Caki2 (cell line): ENCODE measurements around the gene CMSS1. TPM values are rescaled to one million over a fixed set of nuclear protein-coding genes. Genes with fewer than 3 reads are reported as not detected.

Experiments used
- DNase-seq: peaks from one replicate; pipeline ENCODE4 v3.0.0-alpha.2; 2015; ENCODE audit warnings: low read depth
- in situ Hi-C: cut with HindIII; loops from 2 replicates; pipeline ENCODE4 v1.10.0; 2016; ENCODE audit warnings: low sequenced_read_pairs, low pct_unique_long_range_greater_than_20kb, mixed read lengths
- total RNA-seq: library from RNA; depleted of rRNA; stranded (reverse); fragments of >200 nt; shearing (Covaris generic); gene quantifications from 2 replicates; pipeline ENCODE4 v1.2.3, GENCODE V29; 2014; ENCODE audit warnings: low replicate concordance

Gene CMSS1
- total RNA-seq, 1 experiment from 2014 or later = 36.5 TPM

DNA sequence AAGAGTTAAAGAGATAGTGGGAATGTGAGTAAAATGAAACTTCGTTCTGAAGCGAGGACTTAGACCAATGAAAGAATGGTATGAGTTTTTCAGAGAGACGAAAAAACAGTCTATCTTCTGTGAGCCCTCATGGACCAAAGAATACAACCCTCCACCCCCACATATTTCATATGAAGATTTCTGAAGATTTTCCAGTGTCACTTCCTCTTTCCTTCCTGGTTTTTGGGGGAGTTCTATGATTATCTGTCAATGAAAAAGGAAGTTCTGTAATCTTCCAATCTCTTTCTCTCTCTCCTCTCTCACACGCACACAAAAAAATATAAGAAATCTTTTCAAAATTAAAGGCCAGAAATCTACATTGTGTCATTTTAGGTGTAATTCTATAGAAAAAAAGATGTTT is 27.7 kb downstream of the CMSS1 start:
- in situ Hi-C loops = no loop called here
- no peak for DNase-seq

GRCh38 chr3:99845999-99846398 is 28.3 kb downstream of the CMSS1 start:
- no peak for DNase-seq
- in situ Hi-C loops = no loop called here

GRCh38 chr3:99846477-99847160 is 29.0 kb downstream of the CMSS1 start:
- in situ Hi-C loops = no loop called here
- no peak for DNase-seq

DNA sequence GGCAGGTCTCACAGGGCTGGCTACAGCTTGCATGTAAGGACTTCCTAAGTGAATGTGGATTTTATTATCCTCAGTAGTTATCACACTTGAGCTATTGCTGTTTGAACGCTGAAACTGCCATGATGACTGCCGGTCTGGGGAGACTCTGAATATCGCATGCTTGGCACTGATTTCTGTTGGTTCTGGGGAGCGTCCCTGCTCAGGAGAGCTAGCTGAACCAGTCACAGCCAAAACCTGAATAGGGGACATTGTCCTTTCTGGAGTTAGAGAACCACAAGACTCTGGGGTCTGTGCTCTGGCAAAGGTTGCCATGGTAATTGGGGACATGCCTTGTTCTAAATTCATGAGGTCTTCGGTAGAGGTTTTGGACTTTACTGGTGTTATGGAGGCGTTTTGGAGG is 30.8 kb downstream of the CMSS1 start:
- in situ Hi-C loops = no loop called here
- DNase-seq = no peak

GRCh38 chr3:99850608-99851007 is 32.9 kb downstream of the CMSS1 start:
- DNase-seq = no peak
- in situ Hi-C loops = no loop called here

GRCh38 chr3:99851955-99852354 is 34.3 kb downstream of the CMSS1 start:
- in situ Hi-C loops = no loop called here
- no peak for DNase-seq

- DNase-seq = no peak
- in situ Hi-C loops = no loop called here
Observed at GRCh38 chr3:99852851-99853250, 35.2 kb downstream of the CMSS1 start.

- in situ Hi-C loops = no loop called here
- no peak for DNase-seq
Observed at GRCh38 chr3:99854756-99855298, 37.2 kb downstream of the CMSS1 start.

GRCh38 chr3:99855900-99856299 is 38.2 kb downstream of the CMSS1 start:
- in situ Hi-C loops = no loop called here
- no peak for DNase-seq

DNA sequence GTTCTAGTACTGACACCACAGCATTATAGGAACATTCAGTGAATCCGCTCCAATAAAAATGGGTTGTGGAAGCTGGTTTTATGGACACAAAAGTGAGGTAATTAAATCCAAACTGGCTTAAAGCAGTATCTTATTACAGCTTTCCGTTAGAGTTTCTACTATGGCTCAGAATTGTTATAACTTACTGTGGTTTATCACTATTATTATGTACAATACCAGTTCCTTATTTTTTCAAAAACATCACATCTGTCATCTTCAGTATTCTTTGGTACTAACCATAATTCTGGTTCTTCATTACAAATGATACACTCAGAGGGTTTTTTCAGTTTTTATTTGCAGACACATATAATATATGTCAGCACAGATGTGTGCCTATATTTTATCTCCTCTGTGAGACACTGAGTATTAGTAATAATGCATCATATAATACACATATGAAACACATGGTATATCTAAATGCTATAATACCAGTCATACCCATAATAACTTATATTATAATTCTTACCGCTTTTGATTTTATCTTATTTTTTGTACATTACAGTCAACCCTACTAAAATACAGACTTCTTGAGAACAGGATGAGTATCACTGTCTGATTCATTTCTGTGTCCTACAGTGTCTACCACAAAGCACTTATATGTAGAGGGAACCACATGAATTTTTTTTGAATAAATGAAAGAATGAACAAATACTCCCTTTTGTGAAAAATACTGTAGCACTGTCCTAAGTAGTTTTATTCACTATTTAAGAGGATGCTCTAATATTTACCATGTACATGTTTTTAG is 39.0 kb downstream of the CMSS1 start:
- no peak for DNase-seq
- in situ Hi-C loops = no loop called here

GRCh38 chr3:99857278-99857677 is 39.6 kb downstream of the CMSS1 start:
- DNase-seq = no peak
- in situ Hi-C loops = no loop called here

DNA sequence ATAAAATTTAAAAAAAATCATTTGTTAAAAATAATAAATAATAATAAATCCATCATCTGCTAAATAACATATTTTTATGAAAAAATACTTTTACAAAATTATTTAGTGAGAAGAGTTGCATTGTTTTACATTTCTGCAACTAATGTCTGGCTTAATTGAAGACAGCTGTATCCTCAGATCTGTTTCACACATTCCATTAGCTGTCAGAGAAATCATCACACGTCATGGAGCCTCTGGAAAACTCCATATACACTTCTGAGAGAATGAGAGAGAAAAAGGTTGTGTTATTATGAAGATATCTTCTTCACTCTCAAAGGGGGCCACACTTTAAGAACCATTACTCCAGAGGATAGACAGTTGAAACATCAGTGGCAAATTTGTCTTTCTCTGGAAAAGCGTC is 40.8 kb downstream of the CMSS1 start:
- no peak for DNase-seq
- in situ Hi-C loops = no loop called here

DNA sequence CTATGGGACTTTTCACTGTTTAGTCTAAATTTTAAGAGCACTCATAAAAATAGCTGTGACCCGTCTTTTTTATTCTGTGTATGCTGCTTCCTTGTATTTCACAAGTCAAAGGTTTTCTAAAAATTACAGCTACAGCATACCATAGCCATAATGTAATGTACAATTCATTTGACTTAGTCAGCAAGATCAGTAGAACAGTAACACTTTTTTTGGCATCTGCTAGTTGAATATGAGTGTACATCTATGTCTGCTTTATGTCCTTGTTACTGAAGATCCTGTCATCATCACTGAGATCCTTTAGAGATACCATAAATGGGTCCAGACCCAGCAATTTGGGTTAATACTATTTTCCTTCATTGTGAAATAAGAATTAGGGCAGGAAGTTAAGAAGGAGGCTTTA is 42.2 kb downstream of the CMSS1 start:
- peak; percentile 13 for DNase-seq
- in situ Hi-C loops = no loop called here

DNA sequence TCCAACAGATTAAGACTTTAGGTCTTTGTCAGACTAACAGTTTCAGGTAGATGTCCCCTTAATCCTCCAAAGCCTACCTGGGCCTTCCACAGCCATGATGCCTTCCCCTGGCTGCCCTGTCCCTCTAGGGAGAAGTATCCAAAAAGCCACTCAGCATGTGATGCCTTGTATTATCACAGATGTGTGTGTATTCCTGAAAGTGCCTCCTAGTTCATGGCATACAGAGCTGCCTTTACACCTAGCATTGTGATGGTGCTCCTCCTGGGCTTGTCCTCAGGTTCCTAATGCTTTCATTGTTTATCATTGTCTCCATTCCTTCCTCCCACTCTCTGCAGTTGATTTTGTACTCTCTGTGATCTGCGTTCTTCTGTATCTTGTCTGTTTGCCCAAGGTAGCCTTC is 43.6 kb downstream of the CMSS1 start:
- in situ Hi-C loops = no loop called here
- DNase-seq = no peak

DNA sequence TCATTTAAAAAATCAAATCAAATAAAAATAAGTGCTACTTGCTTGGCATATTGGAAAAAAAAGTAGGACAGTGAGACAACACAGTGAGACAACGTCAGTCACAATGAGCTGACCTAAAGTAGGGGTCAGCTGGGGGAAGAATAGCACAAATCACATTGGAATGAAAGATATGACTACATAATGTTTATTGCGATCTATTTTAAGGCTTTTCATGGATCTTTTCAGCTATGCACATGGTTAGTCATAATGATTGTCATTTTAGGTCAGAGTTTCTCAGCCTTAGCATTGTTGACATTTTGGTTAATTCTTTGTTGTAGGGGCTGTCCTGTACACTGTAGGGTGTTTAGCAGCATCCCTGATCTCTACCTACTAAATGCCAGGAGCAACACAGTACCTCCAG is 44.5 kb downstream of the CMSS1 start:
- in situ Hi-C loops = no loop called here
- peak; percentile 5 for DNase-seq

- no peak for DNase-seq
- in situ Hi-C loops = no loop called here
Observed at GRCh38 chr3:99863002-99863401, 45.3 kb downstream of the CMSS1 start.

GRCh38 chr3:99863588-99863987 is 45.9 kb downstream of the CMSS1 start:
- in situ Hi-C loops = no loop called here

GRCh38 chr3:99864289-99864688 is 46.6 kb downstream of the CMSS1 start:
- DNase-seq = no peak
- in situ Hi-C loops = no loop called here

More at GRCh38 chr3:99863588-99863987, 45.9 kb downstream of the CMSS1 start:
- no peak for DNase-seq

GRCh38 chr3:99865321-99865720 is 47.7 kb downstream of the CMSS1 start:
- DNase-seq = no peak
- in situ Hi-C loops = no loop called here
